Colonic mucosa (tissue), 4 donors: ENCODE results near the gene AIRE. TPM values are rescaled to one million over a fixed set of nuclear protein-coding genes. Genes with fewer than 3 reads are reported as not detected.
"Not testable (repeated sequence)": the region's sequence is repeated elsewhere in the genome, so short reads cannot be mapped to it uniquely, and the experiment has no call there.

Source experiments
- DNase-seq: peaks from one replicate; pipeline ENCODE4 v3.0.0-alpha.2; 2020
- H3K27ac ChIP-seq: fragments of 200-600 bp; one replicate; pipeline ENCODE4 v1.8.0; 2021
- H3K27me3 ChIP-seq: fragments of 200-600 bp; one replicate; pipeline ENCODE4 v1.8.0; 2021
- H3K36me3 ChIP-seq: fragments of 200-600 bp; one replicate; pipeline ENCODE4 v1.8.0; 2021
- H3K4me1 ChIP-seq: fragments of 200-600 bp; one replicate; pipeline ENCODE4 v1.8.0; 2021; ENCODE audit warnings: mild to moderate bottlenecking
- H3K4me3 ChIP-seq: fragments of 200-600 bp; one replicate; pipeline ENCODE4 v1.8.0; 2021
- H3K9ac ChIP-seq, 2 donors: one replicate each; pipeline ENCODE4 v1.7.0; 2013; ENCODE audit warnings: control low read depth in 2 of 2, low read depth in 2 of 2, low read length in 2 of 2
- H3K9me3 ChIP-seq: fragments of 200-600 bp; one replicate; pipeline ENCODE4 v1.8.0; 2021
- CTCF ChIP-seq: fragments of 200-600 bp; IDR thresholded peaks from one replicate; pipeline ENCODE4 v1.8.0; 2022; ENCODE audit warnings: antibody characterized with exemption, mild to moderate bottlenecking
- intact Hi-C: fragments of 100-400 bp; cut with DNase I; formaldehyde crosslinking; loops from one replicate; pipeline ENCODE4 v1.14.1; 2022
- total RNA-seq, 2 donors: library from RNA; stranded (reverse); fragmentation: NEBNext Ultra II Directional in 1 of 2; extraction: Animal tissue kit (Norgen Biotek cat#: 25700) in 1 of 2; gene quantifications; one replicate each; pipeline ENCODE4 v1.2.1, GENCODE V29; 2021
- donor health status: healthy.
- donor health status: DM: no; HTN: no; CAD: no.
- donor health status: DM: no; HTN: no; CAD: no.

AIRE gene
- total RNA-seq, 2 donors from 2014 or later = 0.11 TPM; not detected in 1

GRCh38 chr21:44301141-44301540 lies 15.5 kb downstream of the AIRE start:
- Histone ChIP-seq H3K4me3 (peak overlapping the region; percentile 64), H3K9me3 (no peaks in the 10 kb centered on the region), H3K27me3 (no peaks in the 10 kb centered on the region), H3K27ac (peak overlapping the region; percentile 86), H3K9ac (peak overlapping the region; percentile 93 to 95), H3K36me3 (no peaks in the 10 kb centered on the region), H3K4me1 (peaks cover 31% of the 10 kb centered on the region)
- DNase-seq = peak; percentile 39
- no peak for TF ChIP-seq CTCF
- intact Hi-C loops = no loop called here

GRCh38 chr21:44301961-44302406 lies 16.3 kb downstream of the AIRE start:
- peaks cover 31% of the 10 kb centered on the region for H3K4me1 ChIP-seq
- peak; percentile 52 for DNase-seq
- TF ChIP-seq CTCF = peak; percentile 7

GRCh38 chr21:44302573-44303401 lies 17.1 kb downstream of the AIRE start:
- H3K36me3 ChIP-seq, H3K4me3 ChIP-seq: not testable (repeated sequence)
- peaks cover 31% of the 10 kb centered on the region for H3K4me1 ChIP-seq

More at GRCh38 chr21:44301961-44302406, 16.3 kb downstream of the AIRE start:
- intact Hi-C loops = no loop called here
- no peaks in the 10 kb centered on the region for H3K27me3 ChIP-seq
- H3K9ac ChIP-seq = peak overlapping the region; percentile 93 to 95
- H3K27ac ChIP-seq = peak overlapping the region; percentile 86
- H3K36me3 ChIP-seq = no peaks in the 10 kb centered on the region
- peak overlapping the region; percentile 64 for H3K4me3 ChIP-seq
- no peaks in the 10 kb centered on the region for H3K9me3 ChIP-seq

GRCh38 chr21:44303490-44303981 lies 17.9 kb downstream of the AIRE start:
- no peaks in the 10 kb centered on the region for H3K27me3 ChIP-seq
- peak; percentile 84 for DNase-seq
- peak overlapping the region; percentile 56 to 62 for H3K9ac ChIP-seq
- TF ChIP-seq CTCF = no peak
- intact Hi-C loops = no loop called here
- H3K4me3 ChIP-seq = no peak overlapping the region
- peak overlapping the region; percentile 86 for H3K27ac ChIP-seq
- H3K9me3 ChIP-seq = no peaks in the 10 kb centered on the region
- H3K36me3 ChIP-seq = no peaks in the 10 kb centered on the region
- H3K4me1 ChIP-seq = peaks cover 31% of the 10 kb centered on the region

More at GRCh38 chr21:44302573-44303401, 17.1 kb downstream of the AIRE start:
- DNase-seq = peak; percentile 90
- Histone ChIP-seq H3K9ac (peak overlapping the region; percentile 38 to 95), H3K27ac (peak overlapping the region; percentile 86)
- H3K9me3 ChIP-seq, intact Hi-C loops, H3K27me3 ChIP-seq: not testable (repeated sequence)

GRCh38 chr21:44304011-44304616 lies 18.4 kb downstream of the AIRE start:
- intact Hi-C loops = no loop called here
- DNase-seq = no peak
- Histone ChIP-seq H3K4me3 (no peak overlapping the region), H3K9ac (peak overlapping the region; percentile 56 to 62), H3K9me3 (no peaks in the 10 kb centered on the region), H3K36me3 (no peaks in the 10 kb centered on the region), H3K4me1 (peaks cover 31% of the 10 kb centered on the region), H3K27me3 (no peaks in the 10 kb centered on the region), H3K27ac (peak overlapping the region; percentile 86)
- no peak for TF ChIP-seq CTCF
